CD14-positive monocyte (primary cell): ENCODE results near the gene ORAI1. TPM values are rescaled to one million over a fixed set of nuclear protein-coding genes. Genes with fewer than 3 reads are reported as not detected.
A peak's percentile ranks its signal among the peaks of the same experiment; 100 is the strongest.

ENCODE experiments used
- DNase-seq, 3 donors: peaks; one replicate each; pipeline ENCODE4 v3.0.0-alpha.2; 2011 to 2022
- H2AFZ ChIP-seq: 2 replicates; pipeline ENCODE4 v1.6.0; 2012; ENCODE audit warnings: mild to moderate bottlenecking, low read depth, low read length, inconsistent platforms; ENCODE audit not compliant: insufficient read depth, poor library complexity, severe bottlenecking
- H3K27ac ChIP-seq, 2 donors: 1 replicate in 1 of 2; 2 replicates in 1 of 2; pipeline ENCODE4 v1.5.1; 2012 to 2013; ENCODE audit warnings: low read length in 2 of 2, control low read depth in 1 of 2, inconsistent platforms in 1 of 2, low read depth in 1 of 2, mild to moderate bottlenecking in 1 of 2
- H3K27me3 ChIP-seq, 2 donors: one replicate each; pipeline versions ENCODE4 v1.6.0 to v1.6.1; 2011 to 2013; ENCODE audit warnings: low read length in 2 of 2; ENCODE audit not compliant: control insufficient read depth in 2 of 2, insufficient read depth in 2 of 2
- H3K36me3 ChIP-seq, 2 donors: replicated peaks in 1 of 2; 1 replicate in 1 of 2; 2 replicates in 1 of 2; pipeline versions ENCODE4 v1.5.1 to v1.6.1; 2012 to 2013; ENCODE audit warnings: low read length in 2 of 2, control low read depth in 1 of 2, inconsistent platforms in 1 of 2, mild to moderate bottlenecking in 1 of 2; ENCODE audit not compliant: insufficient read depth in 2 of 2, control insufficient read depth in 1 of 2
- H3K4me1 ChIP-seq, 2 donors: 1 replicate in 1 of 2; 2 replicates in 1 of 2; pipeline versions ENCODE4 v1.5.1 to v1.6.1; 2012 to 2013; ENCODE audit warnings: low read length in 2 of 2, control low read depth in 1 of 2, inconsistent platforms in 1 of 2, mild to moderate bottlenecking in 1 of 2, moderate library complexity in 1 of 2; ENCODE audit not compliant: insufficient read depth in 2 of 2, control insufficient read depth in 1 of 2
- H3K4me2 ChIP-seq: replicated peaks from 2 replicates; pipeline ENCODE3; 2012; ENCODE audit warnings: low read length, moderate library complexity, mild to moderate bottlenecking; ENCODE audit not compliant: poor library complexity, severe bottlenecking; ENCODE audit errors: extremely low read depth
- H3K4me3 ChIP-seq, 3 experiments: fragments of 200-600 bp in 1 of 3; sonication (generic) in 1 of 3; replicated peaks in 1 of 3; 1 replicate in 2 of 3; 2 replicates in 1 of 3; pipeline ENCODE4 v1.5.1; 2011 to 2013; ENCODE audit warnings: low read length in 3 of 3, mild to moderate bottlenecking in 3 of 3, control low read depth in 2 of 3, low read depth in 2 of 3, inconsistent platforms in 1 of 3, moderate library complexity in 1 of 3
- H3K79me2 ChIP-seq: 2 replicates; pipeline ENCODE4 v1.6.0; 2012; ENCODE audit warnings: mild to moderate bottlenecking, control low read depth, inconsistent platforms, low read length, moderate library complexity; ENCODE audit not compliant: insufficient read depth
- H3K9ac ChIP-seq: 2 replicates; pipeline ENCODE4 v1.6.0; 2017; ENCODE audit warnings: low read length, mild to moderate bottlenecking; ENCODE audit not compliant: insufficient read depth, poor library complexity, severe bottlenecking
- H3K9me3 ChIP-seq, 2 donors: replicated peaks in 1 of 2; 1 replicate in 1 of 2; 2 replicates in 1 of 2; pipeline versions ENCODE4 v1.5.1 to v1.6.1; 2012 to 2013; ENCODE audit warnings: low read length in 2 of 2, control low read depth in 1 of 2; ENCODE audit not compliant: control insufficient read depth in 1 of 2, insufficient read depth in 1 of 2
- H4K20me1 ChIP-seq: 2 replicates; pipeline ENCODE4 v1.6.0; 2012; ENCODE audit warnings: mild to moderate bottlenecking, low read length, control low read depth, moderate library complexity; ENCODE audit not compliant: insufficient read depth
- H3K27ac Mint-ChIP-seq, 7 donors: one replicate each; pipeline ENCODE4 v1.8.0; 2020; ENCODE audit warnings: mild to moderate bottlenecking in 7 of 7, mixed read lengths in 7 of 7, moderate library complexity in 6 of 7, inconsistent platforms in 2 of 7
- H3K27me3 Mint-ChIP-seq, 3 donors: one replicate each; pipeline ENCODE4 v1.8.0; 2021 to 2022; ENCODE audit warnings: low read depth in 3 of 3, mild to moderate bottlenecking in 3 of 3, mixed read lengths in 3 of 3, moderate library complexity in 3 of 3, inconsistent platforms in 1 of 3
- H3K36me3 Mint-ChIP-seq, 2 donors: one replicate each; pipeline ENCODE4 v1.8.0; 2020; ENCODE audit warnings: mixed read lengths in 2 of 2, inconsistent platforms in 1 of 2, mild to moderate bottlenecking in 1 of 2
- H3K4me1 Mint-ChIP-seq: one replicate; pipeline ENCODE4 v1.8.0; 2020; ENCODE audit warnings: mild to moderate bottlenecking, mixed read lengths
- H3K4me3 Mint-ChIP-seq, 2 donors: one replicate each; pipeline ENCODE4 v1.8.0; 2020; ENCODE audit warnings: mild to moderate bottlenecking in 2 of 2, mixed read lengths in 2 of 2, moderate library complexity in 1 of 2
- H3K9me3 Mint-ChIP-seq, 7 donors: one replicate each; pipeline ENCODE4 v1.8.0; 2020 to 2022; ENCODE audit warnings: mixed read lengths in 7 of 7, mild to moderate bottlenecking in 6 of 7, moderate library complexity in 6 of 7, inconsistent platforms in 2 of 7
- WGBS: methylation state at CpG from one replicate; pipeline ENCODE4 v1.1.5; 2013; ENCODE audit warnings: missing lambda C conversion rate; ENCODE audit not compliant: insufficient coverage; 5-methylcytosine and 5-hydroxymethylcytosine counted together
- intact Hi-C, 2 donors: fragments of 100-400 bp; cut with micrococcal nuclease; formaldehyde crosslinking; loops; one replicate each; pipeline versions ENCODE4 v1.15.0 to v1.15.1; 2023
- polyA plus RNA-seq, 3 donors: library from polyadenylated mRNA; depleted of rRNA in 1 of 3; unstranded in 2 of 3; stranded (reverse) in 1 of 3; fragments of 300-500 nt in 2 of 3; fragments of >200 nt in 1 of 3; fragmentation: Illumina TruSeq in 2 of 3; gene quantifications; 1 replicate in 2 of 3; 2 replicates in 1 of 3; pipeline ENCODE4 v1.2.3, GENCODE V29; 2012 to 2021
- TF ChIP-seq, protein P1 (sequence below): fragments of 200-600 bp; IDR thresholded peaks from one replicate; pipeline ENCODE4 v1.8.0; 2022; ENCODE audit warnings: antibody characterized with exemption, mild to moderate bottlenecking

ORAI1 gene
- polyA plus RNA-seq, 3 donors = 36.4 to 77.9 (median 54.6) TPM

DNA sequence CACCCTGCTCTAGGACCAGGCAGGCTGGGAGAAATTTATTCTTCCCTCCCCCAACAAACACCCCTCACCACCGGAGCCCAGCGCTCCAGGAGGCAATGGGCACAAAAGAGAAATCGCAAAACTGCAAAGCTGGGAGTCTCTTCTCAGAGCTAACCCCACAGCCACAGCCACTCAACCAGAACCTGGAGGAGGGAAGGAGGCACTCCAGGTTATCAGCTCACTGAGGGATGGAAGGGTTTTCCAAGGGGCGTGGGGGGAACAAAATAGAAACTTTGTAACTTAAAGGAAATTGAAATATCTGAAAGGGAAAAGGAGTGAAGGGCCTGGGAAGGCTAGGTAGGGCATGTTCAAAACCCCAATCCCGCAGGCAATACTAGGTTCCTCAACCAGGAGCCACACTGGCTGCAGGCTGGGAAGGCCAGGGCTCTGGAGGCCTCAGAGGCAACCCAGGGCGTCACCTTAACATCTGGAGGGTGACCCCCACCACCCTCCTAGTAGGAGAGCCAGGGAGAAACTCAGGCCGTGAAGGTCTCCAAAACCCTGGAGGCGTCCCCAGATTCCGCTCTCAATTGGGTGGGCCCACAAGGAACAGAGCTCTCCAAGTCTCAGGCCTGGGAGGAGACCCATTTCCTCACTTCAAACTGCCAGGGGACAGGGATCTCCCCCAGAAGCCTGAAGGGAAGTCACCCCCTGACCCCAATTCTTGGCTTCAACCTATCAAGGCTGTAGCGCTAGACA, 48.7 kb upstream of the ORAI1 start:
- Histone ChIP-seq H3K79me2 (no peaks in the 10 kb centered on the region), H3K36me3 (peaks cover 16 to 23% of the 10 kb centered on the region in 2 donors), H3K9ac (no peak overlapping the region), H3K27ac (no peak overlapping the region), H4K20me1 (no peaks in the 10 kb centered on the region), H3K4me1 (peaks cover 49 to 52% of the 10 kb centered on the region in 2 donors), H3K27me3 (no peaks in the 10 kb centered on the region), H2AFZ (no peak overlapping the region), H3K4me3 (peak overlapping the region in 1 of 3 experiments; percentile 89), H3K4me2 (peak overlapping the region; percentile 93), H3K9me3 (no peaks in the 10 kb centered on the region)
- DNase-seq = no peak
- intact Hi-C loops = loop anchor here in 1 of 2 donors (5.0 kb wide), 1 partner anchor 35 kb away; no protein-coding TSS in a partner anchor
- Mint-ChIP-seq H3K9me3 (no peaks in the 10 kb centered on the region), H3K27ac (peak overlapping the region in 2 of 7 donors; percentile 37 to 43), H3K4me1 (peaks cover 36% of the 10 kb centered on the region), H3K27me3 (peaks cover 4 to 12% (median 5%) of the 10 kb centered on the region in 3 donors), H3K36me3 (peaks cover 24 to 25% of the 10 kb centered on the region in 2 donors), H3K4me3 (peak overlapping the region; percentile 52 to 62)
- TF ChIP-seq, protein P1, sequence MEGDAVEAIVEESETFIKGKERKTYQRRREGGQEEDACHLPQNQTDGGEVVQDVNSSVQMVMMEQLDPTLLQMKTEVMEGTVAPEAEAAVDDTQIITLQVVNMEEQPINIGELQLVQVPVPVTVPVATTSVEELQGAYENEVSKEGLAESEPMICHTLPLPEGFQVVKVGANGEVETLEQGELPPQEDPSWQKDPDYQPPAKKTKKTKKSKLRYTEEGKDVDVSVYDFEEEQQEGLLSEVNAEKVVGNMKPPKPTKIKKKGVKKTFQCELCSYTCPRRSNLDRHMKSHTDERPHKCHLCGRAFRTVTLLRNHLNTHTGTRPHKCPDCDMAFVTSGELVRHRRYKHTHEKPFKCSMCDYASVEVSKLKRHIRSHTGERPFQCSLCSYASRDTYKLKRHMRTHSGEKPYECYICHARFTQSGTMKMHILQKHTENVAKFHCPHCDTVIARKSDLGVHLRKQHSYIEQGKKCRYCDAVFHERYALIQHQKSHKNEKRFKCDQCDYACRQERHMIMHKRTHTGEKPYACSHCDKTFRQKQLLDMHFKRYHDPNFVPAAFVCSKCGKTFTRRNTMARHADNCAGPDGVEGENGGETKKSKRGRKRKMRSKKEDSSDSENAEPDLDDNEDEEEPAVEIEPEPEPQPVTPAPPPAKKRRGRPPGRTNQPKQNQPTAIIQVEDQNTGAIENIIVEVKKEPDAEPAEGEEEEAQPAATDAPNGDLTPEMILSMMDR = no peak
- WGBS = 94% methylated on average over 4 of the region's 10 CpGs

DNA sequence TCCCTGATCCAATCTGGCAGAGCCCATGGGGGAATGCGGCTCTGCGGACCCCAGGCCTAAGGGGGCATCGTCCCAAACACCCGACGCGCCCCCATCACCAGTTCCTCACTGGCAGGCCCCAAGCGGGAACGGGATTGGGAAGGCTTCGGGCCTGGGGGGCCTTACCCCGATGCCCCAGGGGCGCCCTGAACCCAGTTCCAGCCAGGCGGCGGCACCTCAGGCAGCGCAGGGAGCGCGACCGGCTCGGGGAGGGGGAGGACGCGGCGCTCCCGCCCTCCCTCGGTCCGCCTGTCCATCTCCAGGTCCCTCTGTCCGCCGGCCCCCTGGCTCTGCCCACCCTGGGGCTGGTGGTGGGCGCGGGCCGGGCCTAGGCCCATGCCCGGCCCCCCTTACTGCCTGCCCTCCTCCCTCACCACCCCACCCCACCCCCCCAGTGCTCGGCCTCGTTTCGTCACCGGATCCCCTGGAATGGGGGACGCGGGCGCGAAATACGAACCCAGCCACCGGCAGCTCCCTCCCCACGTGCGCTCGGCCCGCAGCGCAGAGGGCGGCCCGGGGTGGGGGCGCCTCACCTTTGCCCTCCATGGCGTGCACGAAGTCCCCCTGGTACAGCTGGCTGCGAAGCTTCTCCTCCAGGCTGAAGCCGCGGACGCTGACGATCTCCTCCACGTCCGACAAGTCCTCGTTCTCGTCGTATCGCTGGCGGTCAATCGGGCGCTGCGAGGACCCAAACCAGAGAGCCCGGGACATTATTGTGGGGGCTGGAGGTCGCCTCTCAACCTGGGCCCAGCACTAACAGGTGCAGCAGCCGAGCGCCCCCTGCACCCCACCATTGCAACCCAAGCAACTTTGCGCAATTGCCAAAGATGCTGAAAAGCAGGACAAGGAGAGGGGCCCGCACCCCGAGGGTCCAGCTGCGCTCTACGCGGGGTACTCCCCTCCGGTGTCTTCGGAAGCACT, 47.8 kb upstream of the ORAI1 start:
- Mint-ChIP-seq H3K27ac (peak overlapping the region in 3 of 7 donors; percentile 16 to 84 (median 68)), H3K4me1 (peaks cover 38% of the 10 kb centered on the region), H3K36me3 (peaks cover 24% of the 10 kb centered on the region in 2 donors), H3K9me3 (no peaks in the 10 kb centered on the region), H3K4me3 (peak overlapping the region; percentile 93 to 98), H3K27me3 (peaks cover 4 to 12% (median 8%) of the 10 kb centered on the region in 3 donors)
- Histone ChIP-seq H3K4me3 (peak overlapping the region; percentile 68 to 89 (median 69)), H3K9me3 (no peaks in the 10 kb centered on the region), H2AFZ (peak overlapping the region; percentile 93), H3K79me2 (no peaks in the 10 kb centered on the region), H3K36me3 (peaks cover 16 to 23% of the 10 kb centered on the region in 2 donors), H3K4me1 (peaks cover 51 to 59% of the 10 kb centered on the region in 2 donors), H3K4me2 (peak overlapping the region; percentile 93), H4K20me1 (no peaks in the 10 kb centered on the region), H3K27ac (peak overlapping the region in 1 of 2 donors; percentile 90), H3K9ac (peak overlapping the region; percentile 81), H3K27me3 (no peaks in the 10 kb centered on the region)
- 22% methylated on average over 51 of the region's 77 CpGs for WGBS
- no peak for DNase-seq
- intact Hi-C loops = loop anchor here in 1 of 2 donors (5.0 kb wide), 1 partner anchor 34 kb away; no protein-coding TSS in a partner anchor
- TF ChIP-seq, protein P1 = no peak
